Vagina (tissue), 2 donors: Measurements from ENCODE around the gene CLDN1.

Source experiments
- CTCF ChIP-seq, 3 experiments: fragments of 450-650 bp in 2 of 3; fragments of 200-600 bp in 1 of 3; sonication (generic) in 1 of 3; IDR thresholded peaks; one replicate each; pipeline ENCODE4 v1.5.1; 2017 to 2019; ENCODE audit warnings: antibody characterized with exemption in 3 of 3, mild to moderate bottlenecking in 2 of 3, moderate library complexity in 2 of 3
- POLR2A ChIP-seq, 2 donors: fragments of 450-650 bp; IDR thresholded peaks; one replicate each; pipeline ENCODE4 v1.6.1; 2017; ENCODE audit warnings: antibody characterized with exemption in 2 of 2, mild to moderate bottlenecking in 2 of 2, moderate library complexity in 2 of 2

DNA sequence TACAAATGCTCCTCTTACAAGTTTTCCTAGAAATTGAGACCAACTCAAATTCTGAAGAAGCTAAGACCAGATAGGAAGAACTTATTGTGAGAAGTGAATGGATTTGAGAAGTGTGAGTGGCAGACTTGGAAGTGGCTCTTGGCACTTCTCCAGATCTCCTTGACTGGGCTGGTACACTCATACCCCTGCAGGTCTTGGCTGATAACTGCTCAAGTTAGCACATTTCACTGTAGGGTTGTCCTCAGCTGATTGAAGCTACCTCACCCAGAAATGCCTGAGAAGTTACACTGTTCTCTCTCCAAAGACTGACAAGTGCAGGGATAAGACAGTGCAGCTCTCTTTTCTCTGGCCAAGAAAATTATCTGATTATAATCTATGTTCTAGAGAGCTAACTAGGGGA is 16.5 kb upstream of the CLDN1 start:
- TF ChIP-seq POLR2A (IDR thresholded peaks at IDR 0.05), result no peak
- no peak for TF ChIP-seq CTCF (IDR thresholded peaks at IDR 0.05)
